PC-3 (cell line): ENCODE results near the gene SPATA7. TPM values are rescaled to one million over a fixed set of nuclear protein-coding genes. Genes with fewer than 3 reads are reported as not detected.

ENCODE experiments used
- ATAC-seq: fragments of 200-7000 bp; cut with Tn5 transposase; 2 replicates; pipeline ENCODE4 v1.9.1; 2020; ENCODE audit warnings: mild to moderate bottlenecking, moderate library complexity
- BruUV-seq: library from RNA; stranded (reverse); fragments of 400-500 nt; replicated peaks from 2 replicates; lab custom pipeline; 2021; lab: Mats Ljungman, UMichigan
- CTCF ChIA-PET: fragments of 300-600 bp; sonication (Branson Sonifier 250); formaldehyde crosslinking; loops from one replicate; lab custom pipeline; 2022; ENCODE audit warnings: antibody characterized with exemption; lab: Charles Lee
- POLR2A ChIA-PET: fragments of 300-600 bp; sonication (Branson Sonifier 250); formaldehyde crosslinking; loops from one replicate; lab custom pipeline; 2022; ENCODE audit warnings: antibody characterized with exemption; ENCODE audit not compliant: unreplicated experiment; lab: Charles Lee
- DNase-seq: peaks from one replicate; pipeline ENCODE4 v3.0.0-alpha.2; 2015
- H2AFZ ChIP-seq: fragments of 300-600 bp; sonication (generic); 2 replicates; pipeline ENCODE4 v1.6.0; 2016; ENCODE audit warnings: antibody characterized with exemption, low read length
- H3F3A ChIP-seq: fragments of 300-600 bp; sonication (generic); one replicate; pipeline ENCODE4 v1.6.0; 2017; ENCODE audit warnings: antibody characterized with exemption, low read length, control low read depth, mild to moderate bottlenecking; ENCODE audit not compliant: unreplicated experiment
- H3K27ac ChIP-seq: fragments of 300-600 bp; sonication (generic); 2 replicates; pipeline ENCODE4 v1.5.1; 2016; ENCODE audit warnings: mild to moderate bottlenecking, low read length
- H3K27me3 ChIP-seq: fragments of 300-600 bp; sonication (generic); 2 replicates; pipeline ENCODE4 v1.6.1; 2016; ENCODE audit warnings: low read length, mixed read lengths
- H3K36me3 ChIP-seq: fragments of 300-600 bp; sonication (generic); 2 replicates; pipeline ENCODE4 v1.6.1; 2016; ENCODE audit warnings: low read depth, mixed run types, low read length, mixed read lengths
- H3K4me1 ChIP-seq: fragments of 300-600 bp; sonication (generic); 2 replicates; pipeline ENCODE4 v1.5.1; 2016; ENCODE audit warnings: low read length; ENCODE audit not compliant: insufficient read depth
- H3K4me2 ChIP-seq: fragments of 300-600 bp; sonication (generic); 2 replicates; pipeline ENCODE4 v1.6.0; 2016; ENCODE audit warnings: low read length
- H3K4me3 ChIP-seq: fragments of 300-600 bp; sonication (generic); 2 replicates; pipeline ENCODE4 v1.5.1; 2016; ENCODE audit warnings: mild to moderate bottlenecking, low read length, mixed read lengths
- H3K79me2 ChIP-seq: fragments of 300-600 bp; sonication (generic); 2 replicates; pipeline ENCODE4 v1.6.1; 2017; ENCODE audit warnings: low read length, mixed read lengths
- H3K9ac ChIP-seq: fragments of 300-600 bp; sonication (generic); 2 replicates; pipeline ENCODE4 v1.6.0; 2016; ENCODE audit warnings: mild to moderate bottlenecking, low read length
- H3K9me2 ChIP-seq: fragments of 300-600 bp; sonication (generic); replicated peaks from 2 replicates; pipeline ENCODE4 v1.6.1; 2016; ENCODE audit warnings: mixed run types, low read length, mixed read lengths
- H3K9me3 ChIP-seq: fragments of 300-600 bp; sonication (generic); 2 replicates; pipeline ENCODE4 v1.6.1; 2016; ENCODE audit warnings: low read length, mixed read lengths
- H4K20me1 ChIP-seq: fragments of 300-600 bp; sonication (generic); 2 replicates; pipeline ENCODE4 v1.6.1; 2016; ENCODE audit warnings: low read length, mixed read lengths
- EZH2 ChIP-seq: fragments of 300-600 bp; sonication (generic); IDR thresholded peaks from one replicate; pipeline ENCODE4 v1.6.1; 2017; ENCODE audit warnings: antibody characterized with exemption, mild to moderate bottlenecking, low read length; ENCODE audit not compliant: unreplicated experiment
- EZH2phosphoT487 ChIP-seq: fragments of 300-600 bp; sonication (generic); IDR thresholded peaks from 2 replicates; pipeline ENCODE4 v1.6.1; 2018; ENCODE audit warnings: mild to moderate bottlenecking, antibody characterized with exemption, low read length, borderline replicate concordance
- intact Hi-C: fragments of 100-400 bp; cut with micrococcal nuclease; formaldehyde crosslinking; loops from 2 replicates; pipeline ENCODE4 v1.9.0; 2023
- total RNA-seq: library from RNA; depleted of rRNA; stranded (reverse); fragments of >200 nt; gene quantifications from 2 replicates; pipeline ENCODE4 v1.2.3, GENCODE V29; 2014
- TF ChIP-seq, protein P1 (sequence below): fragments of 300-600 bp; sonication (generic); conservative IDR thresholded peaks from 2 replicates; pipeline ENCODE4 v1.5.1; 2017; ENCODE audit warnings: antibody characterized with exemption, low read depth, mild to moderate bottlenecking, low read length

The SPATA7 gene
- total RNA-seq, 1 experiment from 2014 or later = 2.8 TPM

DNA sequence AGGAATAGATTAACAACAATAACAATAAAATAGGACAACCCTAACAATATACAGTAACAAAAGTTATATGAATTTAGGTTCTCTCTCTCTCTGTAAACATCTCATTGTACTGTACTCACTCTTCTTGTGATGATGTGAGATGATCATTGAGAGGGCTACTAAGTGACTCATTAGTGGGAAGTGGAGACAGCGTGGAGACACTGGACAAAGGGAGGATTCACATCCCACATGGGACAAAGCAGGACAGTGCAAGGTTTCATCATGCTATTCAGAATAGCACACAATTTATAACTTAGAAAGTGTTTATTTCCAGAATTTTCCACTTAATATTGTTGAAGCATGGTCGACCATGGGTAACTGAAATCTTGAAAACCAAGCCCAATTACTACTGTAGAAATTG is 26.0 kb upstream of the SPATA7 start:
- Histone ChIP-seq H3K9me2 (no peaks in the 10 kb centered on the region), H3F3A (no peaks in the 10 kb centered on the region), H4K20me1 (no peaks in the 10 kb centered on the region), H3K9me3 (no peaks in the 10 kb centered on the region), H3K36me3 (no peaks in the 10 kb centered on the region), H3K4me1 (no peaks in the 10 kb centered on the region), H3K4me2 (no peak overlapping the region), H3K79me2 (no peaks in the 10 kb centered on the region), H3K27ac (no peak overlapping the region), H2AFZ (no peak overlapping the region), H3K9ac (no peak overlapping the region), H3K4me3 (no peak overlapping the region), H3K27me3 (no peaks in the 10 kb centered on the region)
- no peak for DNase-seq
- CTCF ChIA-PET = no interaction called here
- TF ChIP-seq EZH2 (no peak), EZH2phosphoT487 (no peak)
- TF ChIP-seq, protein P1, sequence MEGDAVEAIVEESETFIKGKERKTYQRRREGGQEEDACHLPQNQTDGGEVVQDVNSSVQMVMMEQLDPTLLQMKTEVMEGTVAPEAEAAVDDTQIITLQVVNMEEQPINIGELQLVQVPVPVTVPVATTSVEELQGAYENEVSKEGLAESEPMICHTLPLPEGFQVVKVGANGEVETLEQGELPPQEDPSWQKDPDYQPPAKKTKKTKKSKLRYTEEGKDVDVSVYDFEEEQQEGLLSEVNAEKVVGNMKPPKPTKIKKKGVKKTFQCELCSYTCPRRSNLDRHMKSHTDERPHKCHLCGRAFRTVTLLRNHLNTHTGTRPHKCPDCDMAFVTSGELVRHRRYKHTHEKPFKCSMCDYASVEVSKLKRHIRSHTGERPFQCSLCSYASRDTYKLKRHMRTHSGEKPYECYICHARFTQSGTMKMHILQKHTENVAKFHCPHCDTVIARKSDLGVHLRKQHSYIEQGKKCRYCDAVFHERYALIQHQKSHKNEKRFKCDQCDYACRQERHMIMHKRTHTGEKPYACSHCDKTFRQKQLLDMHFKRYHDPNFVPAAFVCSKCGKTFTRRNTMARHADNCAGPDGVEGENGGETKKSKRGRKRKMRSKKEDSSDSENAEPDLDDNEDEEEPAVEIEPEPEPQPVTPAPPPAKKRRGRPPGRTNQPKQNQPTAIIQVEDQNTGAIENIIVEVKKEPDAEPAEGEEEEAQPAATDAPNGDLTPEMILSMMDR = no peak
- intact Hi-C loops = no loop called here
- no peak for ATAC-seq
- no TSS peak for BruUV-seq
- POLR2A ChIA-PET = no interaction called here

DNA sequence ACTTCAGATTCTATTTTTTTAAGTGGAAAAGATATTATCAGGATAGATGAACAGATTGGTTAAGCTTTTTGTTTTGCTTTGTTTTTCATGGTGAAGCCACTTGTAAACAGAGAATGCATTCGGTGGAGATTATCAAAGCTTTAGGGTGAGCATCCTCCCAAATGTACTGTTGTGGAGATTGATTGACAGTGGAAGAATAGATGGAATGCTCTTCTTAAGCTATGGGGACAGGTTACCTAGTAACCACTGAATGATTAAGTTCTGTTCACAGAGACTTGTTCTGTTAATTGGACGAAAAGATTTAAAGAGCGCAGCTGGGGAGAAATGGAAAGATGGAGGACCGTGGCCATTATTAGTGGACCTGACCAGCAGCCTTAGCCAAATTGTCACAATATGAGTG is 21.8 kb upstream of the SPATA7 start:
- no TSS peak for BruUV-seq
- Histone ChIP-seq H3K27me3 (no peaks in the 10 kb centered on the region), H3K4me2 (no peak overlapping the region), H3K4me1 (no peaks in the 10 kb centered on the region), H3K9me3 (no peaks in the 10 kb centered on the region), H3F3A (no peaks in the 10 kb centered on the region), H3K9ac (no peak overlapping the region), H3K4me3 (no peak overlapping the region), H3K9me2 (no peaks in the 10 kb centered on the region), H3K79me2 (no peaks in the 10 kb centered on the region), H3K27ac (no peak overlapping the region), H3K36me3 (no peaks in the 10 kb centered on the region), H2AFZ (no peak overlapping the region), H4K20me1 (no peaks in the 10 kb centered on the region)
- ATAC-seq (no peak), DNase-seq (no peak)
- TF ChIP-seq, protein P1 = no peak
- TF ChIP-seq EZH2 (no peak), EZH2phosphoT487 (no peak)
- CTCF ChIA-PET = no interaction called here
- POLR2A ChIA-PET = no interaction called here
- intact Hi-C loops = no loop called here

DNA sequence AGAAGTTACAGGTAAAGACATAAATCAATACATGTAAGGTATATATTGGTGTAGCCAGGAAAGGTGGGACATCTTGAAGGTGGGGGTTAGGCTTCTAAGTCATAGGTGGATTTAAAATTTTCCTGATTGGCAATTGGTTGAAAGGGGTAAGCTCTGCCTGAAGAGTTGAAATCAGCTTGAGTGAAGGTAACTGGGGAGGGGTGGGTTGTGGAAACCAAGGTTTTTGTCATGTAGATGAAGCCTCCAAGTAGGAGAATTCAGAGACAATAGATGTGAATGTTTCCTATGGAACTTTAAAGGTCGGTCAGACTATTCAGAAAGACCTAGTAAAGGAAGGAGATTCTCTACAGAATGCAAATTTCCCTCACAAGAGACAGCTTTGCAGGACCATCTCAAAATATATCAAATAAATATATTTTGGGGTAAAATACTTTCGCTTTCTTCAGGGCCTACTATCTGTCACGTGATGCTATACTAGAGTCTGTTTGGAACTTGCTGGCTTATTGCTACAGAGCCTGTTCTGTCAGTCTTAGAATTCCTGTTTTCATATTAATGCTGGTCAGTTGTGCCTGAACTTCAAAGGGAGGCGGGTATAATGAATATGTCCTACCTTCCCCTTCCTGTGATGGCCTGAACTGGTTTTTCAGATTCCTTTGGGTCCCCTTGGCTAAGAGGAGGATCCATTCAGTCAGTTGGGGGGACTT is 20.6 kb upstream of the SPATA7 start:
- no peak for TF ChIP-seq EZH2
- no peaks in the 10 kb centered on the region for H3K4me1 ChIP-seq
- H3K27ac ChIP-seq = no peak overlapping the region
- H3K9me3 ChIP-seq = no peaks in the 10 kb centered on the region
- DNase-seq (no peak), ATAC-seq (no peak)
- H3K4me2 ChIP-seq = no peak overlapping the region
- no peak overlapping the region for H2AFZ ChIP-seq
- H3K79me2 ChIP-seq = no peaks in the 10 kb centered on the region
- no peaks in the 10 kb centered on the region for H3K9me2 ChIP-seq
- POLR2A ChIA-PET = no interaction called here
- H4K20me1 ChIP-seq = no peaks in the 10 kb centered on the region
- H3K27me3 ChIP-seq = no peaks in the 10 kb centered on the region
- intact Hi-C loops = no loop called here
- H3K36me3 ChIP-seq = no peaks in the 10 kb centered on the region
- H3F3A ChIP-seq = no peaks in the 10 kb centered on the region
- no peak overlapping the region for H3K9ac ChIP-seq
- H3K4me3 ChIP-seq = no peak overlapping the region
- no TSS peak for BruUV-seq
- CTCF ChIA-PET = no interaction called here
